ENCODE results near the gene SERTM1. TPM values are rescaled to one million over a fixed set of nuclear protein-coding genes. Genes with fewer than 3 reads are reported as not detected.

Gene SERTM1
- total and polyA plus RNA-seq, 4 donors: not detected

DNA sequence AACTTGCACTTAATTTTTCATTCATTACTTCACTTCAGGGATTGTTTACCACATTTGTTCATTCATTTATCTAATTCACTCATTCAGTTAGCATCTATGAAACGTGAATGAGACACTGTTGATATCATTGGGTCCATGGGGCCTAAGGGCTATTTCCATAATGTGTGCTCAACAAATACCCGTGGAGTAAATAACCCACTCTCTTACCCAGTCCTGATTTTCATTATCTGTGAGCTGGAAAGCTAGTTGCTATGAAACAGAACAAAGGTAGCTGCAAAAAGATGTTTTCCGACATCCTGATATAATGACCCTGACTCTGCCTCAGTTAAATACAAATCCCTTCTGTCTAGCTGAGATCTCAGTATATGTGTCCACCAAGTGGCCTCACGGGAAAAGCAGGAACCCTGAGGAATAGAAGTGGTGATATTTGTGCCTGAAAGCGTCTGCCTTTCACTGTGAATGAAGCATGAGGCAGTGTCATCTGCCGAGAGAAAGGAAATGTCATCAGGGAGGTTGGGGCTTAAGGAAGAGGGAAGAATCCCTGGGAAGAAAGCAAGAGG is 63.8 kb downstream of the SERTM1 start:
- H3K36me3 ChIP-seq (ENCODE audit: control insufficient read depth in 4 of 4, insufficient read depth in 3 of 4, low read depth in 1 of 4, low read length in 3 of 4): no peaks in the 10 kb centered on the region
- no peak for DNase-seq (ENCODE audit: low spot score)
- no peaks in the 10 kb centered on the region for H3K9me3 ChIP-seq (ENCODE audit: control insufficient read depth in 4 of 4, low read length in 3 of 4)
- no peaks in the 10 kb centered on the region for H3K27me3 ChIP-seq (ENCODE audit: control insufficient read depth in 4 of 4, insufficient read depth in 4 of 4, low read length in 3 of 4)
- no peak overlapping the region for H3K27ac ChIP-seq (ENCODE audit: low read depth in 1 of 2, low read length in 2 of 2)
- no peak overlapping the region for H3K9ac ChIP-seq (ENCODE audit: low read depth in 1 of 2, low read length in 2 of 2)
- H3K4me3 ChIP-seq (ENCODE audit: low read depth in 1 of 3, low read length in 3 of 3): no peak overlapping the region
- TF ChIP-seq RAD21 (IDR thresholded peaks at IDR 0.05) (no peak), FOXA2 (IDR thresholded peaks at IDR 0.05) (no peak), TAF1 (conservative IDR thresholded peaks at IDR 0.05) (no peak), EGR1 (IDR thresholded peaks at IDR 0.05; ENCODE audit: low read depth in 2 of 2) (no peak)
- H3K4me1 ChIP-seq (ENCODE audit: control insufficient read depth in 4 of 4, insufficient read depth in 4 of 4, low read length in 3 of 4): no peaks in the 10 kb centered on the region
- WGBS: 70% methylated on average over 6 of the region's 6 CpGs

DNA sequence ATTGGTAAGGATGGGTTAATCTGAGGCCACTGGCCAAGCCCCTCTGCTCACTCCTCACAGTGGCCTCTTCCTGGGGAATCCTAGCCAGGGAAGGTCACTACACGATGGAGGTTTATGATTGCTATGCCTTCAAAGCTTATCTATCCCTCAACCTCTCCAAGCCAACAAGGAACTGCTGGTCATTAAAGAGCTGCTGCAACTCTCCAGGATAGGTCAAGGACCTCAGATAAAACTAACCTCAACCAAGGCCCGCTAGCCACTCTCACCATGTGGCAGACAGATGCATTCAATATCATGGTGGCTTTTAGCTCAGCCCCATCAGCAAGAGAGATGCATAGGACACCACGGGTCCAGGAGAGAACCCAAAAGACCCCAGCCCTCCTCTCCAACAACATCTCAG is 71.6 kb downstream of the SERTM1 start:
- TF ChIP-seq RXRA (IDR thresholded peaks at IDR 0.05): no peak
- TF ChIP-seq, protein P1, sequence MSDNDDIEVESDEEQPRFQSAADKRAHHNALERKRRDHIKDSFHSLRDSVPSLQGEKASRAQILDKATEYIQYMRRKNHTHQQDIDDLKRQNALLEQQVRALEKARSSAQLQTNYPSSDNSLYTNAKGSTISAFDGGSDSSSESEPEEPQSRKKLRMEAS (IDR thresholded peaks at IDR 0.05): no peak
- H3K4me3 ChIP-seq (ENCODE audit: low read depth in 1 of 3, low read length in 3 of 3): no peak overlapping the region
- H3K27ac ChIP-seq (ENCODE audit: low read depth in 1 of 2, low read length in 2 of 2): no peak overlapping the region
- 60% methylated on average over 3 of the region's 3 CpGs for WGBS
- H3K4me1 ChIP-seq (ENCODE audit: control insufficient read depth in 4 of 4, insufficient read depth in 4 of 4, low read length in 3 of 4): no peaks in the 10 kb centered on the region
- no peak for DNase-seq (ENCODE audit: low spot score)
- H3K9ac ChIP-seq (ENCODE audit: low read depth in 1 of 2, low read length in 2 of 2): no peak overlapping the region
- peaks cover 0 to 3% (median 0%) of the 10 kb centered on the region in 4 donors for H3K27me3 ChIP-seq (ENCODE audit: control insufficient read depth in 4 of 4, insufficient read depth in 4 of 4, low read length in 3 of 4)
- H3K9me3 ChIP-seq (ENCODE audit: control insufficient read depth in 4 of 4, low read length in 3 of 4): no peaks in the 10 kb centered on the region
- no peaks in the 10 kb centered on the region for H3K36me3 ChIP-seq (ENCODE audit: control insufficient read depth in 4 of 4, insufficient read depth in 3 of 4, low read depth in 1 of 4, low read length in 3 of 4)

DNA sequence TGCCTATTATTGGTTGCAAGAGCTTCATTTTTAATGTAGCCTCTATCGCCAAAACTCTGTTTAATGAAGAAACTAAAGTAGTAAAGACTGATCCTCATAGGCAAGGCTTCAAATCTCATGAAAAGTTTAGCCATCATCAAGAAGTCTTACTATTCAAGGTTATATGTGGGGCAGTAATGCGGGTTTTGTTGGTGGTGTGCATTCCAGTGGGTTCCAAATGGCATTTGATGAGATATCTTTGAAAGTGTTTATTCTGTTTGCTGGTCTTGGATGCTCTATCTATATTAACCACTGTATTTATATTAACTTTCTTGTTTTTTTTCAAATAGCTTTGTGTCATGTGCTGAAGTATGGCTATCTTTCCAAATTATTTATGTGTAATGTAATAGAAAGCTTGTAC is 72.2 kb downstream of the SERTM1 start:
- Histone ChIP-seq H3K36me3 (ENCODE audit: control insufficient read depth in 4 of 4, insufficient read depth in 3 of 4, low read depth in 1 of 4, low read length in 3 of 4) (no peaks in the 10 kb centered on the region), H3K27me3 (ENCODE audit: control insufficient read depth in 4 of 4, insufficient read depth in 4 of 4, low read length in 3 of 4) (peaks cover 0 to 3% (median 0%) of the 10 kb centered on the region in 4 donors), H3K9ac (ENCODE audit: low read depth in 1 of 2, low read length in 2 of 2) (no peak overlapping the region), H3K4me1 (ENCODE audit: control insufficient read depth in 4 of 4, insufficient read depth in 4 of 4, low read length in 3 of 4) (no peaks in the 10 kb centered on the region), H3K27ac (ENCODE audit: low read depth in 1 of 2, low read length in 2 of 2) (no peak overlapping the region), H3K9me3 (ENCODE audit: control insufficient read depth in 4 of 4, low read length in 3 of 4) (no peaks in the 10 kb centered on the region), H3K4me3 (ENCODE audit: low read depth in 1 of 3, low read length in 3 of 3) (no peak overlapping the region)
- DNase-seq (ENCODE audit: low spot score): no peak
- TF ChIP-seq SP1 (IDR thresholded peaks at IDR 0.05): no peak
- no peak for TF ChIP-seq RAD21 (IDR thresholded peaks at IDR 0.05)
- TF ChIP-seq JUND (IDR thresholded peaks at IDR 0.05): no peak
- TF ChIP-seq, protein P1 (IDR thresholded peaks at IDR 0.05): no peak
- no peak for TF ChIP-seq YY1 (IDR thresholded peaks at IDR 0.05)
- TF ChIP-seq GABPA (IDR thresholded peaks at IDR 0.05 in 1 of 2, conservative IDR thresholded peaks at IDR 0.05 in 1 of 2): no peak
- no peak for TF ChIP-seq NR2F2 (IDR thresholded peaks at IDR 0.05)
- TF ChIP-seq, protein P2, sequence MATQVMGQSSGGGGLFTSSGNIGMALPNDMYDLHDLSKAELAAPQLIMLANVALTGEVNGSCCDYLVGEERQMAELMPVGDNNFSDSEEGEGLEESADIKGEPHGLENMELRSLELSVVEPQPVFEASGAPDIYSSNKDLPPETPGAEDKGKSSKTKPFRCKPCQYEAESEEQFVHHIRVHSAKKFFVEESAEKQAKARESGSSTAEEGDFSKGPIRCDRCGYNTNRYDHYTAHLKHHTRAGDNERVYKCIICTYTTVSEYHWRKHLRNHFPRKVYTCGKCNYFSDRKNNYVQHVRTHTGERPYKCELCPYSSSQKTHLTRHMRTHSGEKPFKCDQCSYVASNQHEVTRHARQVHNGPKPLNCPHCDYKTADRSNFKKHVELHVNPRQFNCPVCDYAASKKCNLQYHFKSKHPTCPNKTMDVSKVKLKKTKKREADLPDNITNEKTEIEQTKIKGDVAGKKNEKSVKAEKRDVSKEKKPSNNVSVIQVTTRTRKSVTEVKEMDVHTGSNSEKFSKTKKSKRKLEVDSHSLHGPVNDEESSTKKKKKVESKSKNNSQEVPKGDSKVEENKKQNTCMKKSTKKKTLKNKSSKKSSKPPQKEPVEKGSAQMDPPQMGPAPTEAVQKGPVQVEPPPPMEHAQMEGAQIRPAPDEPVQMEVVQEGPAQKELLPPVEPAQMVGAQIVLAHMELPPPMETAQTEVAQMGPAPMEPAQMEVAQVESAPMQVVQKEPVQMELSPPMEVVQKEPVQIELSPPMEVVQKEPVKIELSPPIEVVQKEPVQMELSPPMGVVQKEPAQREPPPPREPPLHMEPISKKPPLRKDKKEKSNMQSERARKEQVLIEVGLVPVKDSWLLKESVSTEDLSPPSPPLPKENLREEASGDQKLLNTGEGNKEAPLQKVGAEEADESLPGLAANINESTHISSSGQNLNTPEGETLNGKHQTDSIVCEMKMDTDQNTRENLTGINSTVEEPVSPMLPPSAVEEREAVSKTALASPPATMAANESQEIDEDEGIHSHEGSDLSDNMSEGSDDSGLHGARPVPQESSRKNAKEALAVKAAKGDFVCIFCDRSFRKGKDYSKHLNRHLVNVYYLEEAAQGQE (IDR thresholded peaks at IDR 0.05): no peak
- TF ChIP-seq EGR1 (IDR thresholded peaks at IDR 0.05; ENCODE audit: low read depth in 2 of 2): no peak
- no peak for TF ChIP-seq FOXA1 (IDR thresholded peaks at IDR 0.05)
- TF ChIP-seq, protein P3, sequence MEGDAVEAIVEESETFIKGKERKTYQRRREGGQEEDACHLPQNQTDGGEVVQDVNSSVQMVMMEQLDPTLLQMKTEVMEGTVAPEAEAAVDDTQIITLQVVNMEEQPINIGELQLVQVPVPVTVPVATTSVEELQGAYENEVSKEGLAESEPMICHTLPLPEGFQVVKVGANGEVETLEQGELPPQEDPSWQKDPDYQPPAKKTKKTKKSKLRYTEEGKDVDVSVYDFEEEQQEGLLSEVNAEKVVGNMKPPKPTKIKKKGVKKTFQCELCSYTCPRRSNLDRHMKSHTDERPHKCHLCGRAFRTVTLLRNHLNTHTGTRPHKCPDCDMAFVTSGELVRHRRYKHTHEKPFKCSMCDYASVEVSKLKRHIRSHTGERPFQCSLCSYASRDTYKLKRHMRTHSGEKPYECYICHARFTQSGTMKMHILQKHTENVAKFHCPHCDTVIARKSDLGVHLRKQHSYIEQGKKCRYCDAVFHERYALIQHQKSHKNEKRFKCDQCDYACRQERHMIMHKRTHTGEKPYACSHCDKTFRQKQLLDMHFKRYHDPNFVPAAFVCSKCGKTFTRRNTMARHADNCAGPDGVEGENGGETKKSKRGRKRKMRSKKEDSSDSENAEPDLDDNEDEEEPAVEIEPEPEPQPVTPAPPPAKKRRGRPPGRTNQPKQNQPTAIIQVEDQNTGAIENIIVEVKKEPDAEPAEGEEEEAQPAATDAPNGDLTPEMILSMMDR (IDR thresholded peaks at IDR 0.05; ENCODE audit: low read depth, low read length, missing input control): no peak
- TF ChIP-seq TAF1 (conservative IDR thresholded peaks at IDR 0.05): no peak
- no peak for TF ChIP-seq FOXA2 (IDR thresholded peaks at IDR 0.05)
- TF ChIP-seq, protein P4, sequence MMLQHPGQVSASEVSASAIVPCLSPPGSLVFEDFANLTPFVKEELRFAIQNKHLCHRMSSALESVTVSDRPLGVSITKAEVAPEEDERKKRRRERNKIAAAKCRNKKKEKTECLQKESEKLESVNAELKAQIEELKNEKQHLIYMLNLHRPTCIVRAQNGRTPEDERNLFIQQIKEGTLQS (IDR thresholded peaks at IDR 0.05): no peak
- TF ChIP-seq RXRA (IDR thresholded peaks at IDR 0.05): no peak
- TF ChIP-seq HNF4G (IDR thresholded peaks at IDR 0.05): no peak
- 88% methylated on average over 2 of the region's 2 CpGs for WGBS
